ENCODE data around the gene KRTAP6-1.

KRTAP6-1 gene

GRCh38 chr21:30638686-30639085, 25.0 kb upstream of the KRTAP6-1 start:
- no peak overlapping the region for H4K91ac ChIP-seq (ENCODE audit: low read depth, low read length, poor library complexity)
- H2AFZ ChIP-seq (ENCODE audit: low read length) = no peak overlapping the region
- no peak overlapping the region for H3K9ac ChIP-seq (ENCODE audit: low read depth, low read length, poor library complexity)
- H2AK5ac ChIP-seq (ENCODE audit: low read depth, low read length) = no peak overlapping the region
- no peak for DNase-seq (ENCODE audit: low spot score)
- H3K4me1 ChIP-seq (ENCODE audit: control insufficient read depth in 2 of 2, insufficient read depth in 1 of 2, low read depth in 1 of 2, low read length in 2 of 2) = no peaks in the 10 kb centered on the region
- no peak overlapping the region for H2BK15ac ChIP-seq (ENCODE audit: low read length)
- no peak overlapping the region for H2BK120ac ChIP-seq (ENCODE audit: low read depth, low read length)
- H3K14ac ChIP-seq (ENCODE audit: low read length) = no peak overlapping the region
- no CpG with 5 or more reads among the region's 3 CpGs for WGBS, 2 donors (ENCODE audit: extremely low coverage in 2 of 2, insufficient read length in 2 of 2, insufficient replicate concordance in 1 of 2)
- H3K18ac ChIP-seq (ENCODE audit: low read length) = no peak overlapping the region
- no peak overlapping the region for H3K27ac ChIP-seq (replicated peaks; ENCODE audit: low read length)
- no peaks in the 10 kb centered on the region for H3K27me3 ChIP-seq (ENCODE audit: control insufficient read depth in 3 of 3, insufficient read depth in 3 of 3, low read depth in 1 of 3, low read length in 3 of 3)
- H3K23ac ChIP-seq (ENCODE audit: low read depth, low read length, poor library complexity) = no peak overlapping the region
- H3K9me3 ChIP-seq (replicated peaks in 1 of 2; ENCODE audit: control insufficient read depth in 2 of 2, insufficient read depth in 1 of 2, low read depth in 1 of 2, low read length in 2 of 2) = no peaks in the 10 kb centered on the region
- H2BK5ac ChIP-seq (ENCODE audit: low read length) = no peak overlapping the region
- no peaks in the 10 kb centered on the region for H3K36me3 ChIP-seq (replicated peaks in 1 of 2; ENCODE audit: control insufficient read depth in 2 of 2, insufficient read depth in 2 of 2, low read length in 2 of 2)
- no peak overlapping the region for H2BK12ac ChIP-seq (ENCODE audit: low read length)
- H3K79me1 ChIP-seq (ENCODE audit: low read depth, low read length) = no peaks in the 10 kb centered on the region
- no peak overlapping the region for H3K4me3 ChIP-seq (ENCODE audit: low read length in 2 of 2)
- no peak overlapping the region for H3K4me2 ChIP-seq (ENCODE audit: insufficient read depth, low read length, poor library complexity, severe bottlenecking)
- no peak overlapping the region for H3K4ac ChIP-seq (ENCODE audit: low read length)
- H4K8ac ChIP-seq (ENCODE audit: low read depth, low read length) = no peak overlapping the region

GRCh38 chr21:30634906-30635305, 21.2 kb upstream of the KRTAP6-1 start, which contains the start of gene KRTAP20-2:
Gene KRTAP20-2, plus strand, starts transcription at chr21:30635206. Its CDS starts 58 bp downstream, at chr21:30635264.
- no peak within 1 kb of the TSS for H3K18ac ChIP-seq (ENCODE audit: low read length)
- H4K91ac ChIP-seq (ENCODE audit: low read depth, low read length, poor library complexity) = no peak within 1 kb of the TSS
- H2BK12ac ChIP-seq (ENCODE audit: low read length) = no peak within 1 kb of the TSS
- WGBS, 2 donors (ENCODE audit: extremely low coverage in 2 of 2, insufficient read length in 2 of 2, insufficient replicate concordance in 1 of 2) = no CpG with 5 or more reads among the region's 1 CpG
- H3K23ac ChIP-seq (ENCODE audit: low read depth, low read length, poor library complexity) = no peak within 1 kb of the TSS
- H3K9me3 ChIP-seq (replicated peaks in 1 of 2; ENCODE audit: control insufficient read depth in 2 of 2, insufficient read depth in 1 of 2, low read depth in 1 of 2, low read length in 2 of 2) = no peaks in the 10 kb centered on the region
- H3K4me3 ChIP-seq (ENCODE audit: low read length in 2 of 2) = no peak within 1 kb of the TSS
- H3K79me1 ChIP-seq (ENCODE audit: low read depth, low read length) = no peaks in the 10 kb centered on the region
- no peak within 1 kb of the TSS for H3K4me2 ChIP-seq (ENCODE audit: insufficient read depth, low read length, poor library complexity, severe bottlenecking)
- H2AK5ac ChIP-seq (ENCODE audit: low read depth, low read length) = no peak within 1 kb of the TSS
- no peak within 1 kb of the TSS for H2BK120ac ChIP-seq (ENCODE audit: low read depth, low read length)
- no peak for DNase-seq (ENCODE audit: low spot score)
- H3K14ac ChIP-seq (ENCODE audit: low read length) = no peak within 1 kb of the TSS
- no peak within 1 kb of the TSS for H2AFZ ChIP-seq (ENCODE audit: low read length)
- no peaks in the 10 kb centered on the region for H3K27me3 ChIP-seq (ENCODE audit: control insufficient read depth in 3 of 3, insufficient read depth in 3 of 3, low read depth in 1 of 3, low read length in 3 of 3)
- H2BK15ac ChIP-seq (ENCODE audit: low read length) = no peak within 1 kb of the TSS
- no peaks in the 10 kb centered on the region for H3K4me1 ChIP-seq (ENCODE audit: control insufficient read depth in 2 of 2, insufficient read depth in 1 of 2, low read depth in 1 of 2, low read length in 2 of 2)
- H3K9ac ChIP-seq (ENCODE audit: low read depth, low read length, poor library complexity) = no peak within 1 kb of the TSS
- no peak within 1 kb of the TSS for H4K8ac ChIP-seq (ENCODE audit: low read depth, low read length)
- no peaks in the 10 kb centered on the region for H3K36me3 ChIP-seq (replicated peaks in 1 of 2; ENCODE audit: control insufficient read depth in 2 of 2, insufficient read depth in 2 of 2, low read length in 2 of 2)
- no peak within 1 kb of the TSS for H3K27ac ChIP-seq (replicated peaks; ENCODE audit: low read length)
- no peak within 1 kb of the TSS for H3K4ac ChIP-seq (ENCODE audit: low read length)
- no peak within 1 kb of the TSS for H2BK5ac ChIP-seq (ENCODE audit: low read length)

GRCh38 chr21:30629200-30629599, 15.5 kb upstream of the KRTAP6-1 start:
- H3K4me1 ChIP-seq (ENCODE audit: control insufficient read depth in 2 of 2, insufficient read depth in 1 of 2, low read depth in 1 of 2, low read length in 2 of 2) = no peaks in the 10 kb centered on the region
- no peak overlapping the region for H3K27ac ChIP-seq (replicated peaks; ENCODE audit: low read length)
- H3K18ac ChIP-seq (ENCODE audit: low read length) = no peak overlapping the region
- H3K9me3 ChIP-seq (replicated peaks in 1 of 2; ENCODE audit: control insufficient read depth in 2 of 2, insufficient read depth in 1 of 2, low read depth in 1 of 2, low read length in 2 of 2) = peaks cover 0 to 2% of the 10 kb centered on the region in 2 donors
- no peak overlapping the region for H3K4me3 ChIP-seq (ENCODE audit: low read length in 2 of 2)
- no peaks in the 10 kb centered on the region for H3K27me3 ChIP-seq (ENCODE audit: control insufficient read depth in 3 of 3, insufficient read depth in 3 of 3, low read depth in 1 of 3, low read length in 3 of 3)
- no peaks in the 10 kb centered on the region for H3K79me1 ChIP-seq (ENCODE audit: low read depth, low read length)
- H2BK5ac ChIP-seq (ENCODE audit: low read length) = no peak overlapping the region
- H2AK5ac ChIP-seq (ENCODE audit: low read depth, low read length) = no peak overlapping the region
- no peak overlapping the region for H2BK15ac ChIP-seq (ENCODE audit: low read length)
- no peak overlapping the region for H4K8ac ChIP-seq (ENCODE audit: low read depth, low read length)
- H3K4me2 ChIP-seq (ENCODE audit: insufficient read depth, low read length, poor library complexity, severe bottlenecking) = no peak overlapping the region
- no peak overlapping the region for H3K9ac ChIP-seq (ENCODE audit: low read depth, low read length, poor library complexity)
- no peak for DNase-seq (ENCODE audit: low spot score)
- no peaks in the 10 kb centered on the region for H3K36me3 ChIP-seq (replicated peaks in 1 of 2; ENCODE audit: control insufficient read depth in 2 of 2, insufficient read depth in 2 of 2, low read length in 2 of 2)
- H2BK120ac ChIP-seq (ENCODE audit: low read depth, low read length) = no peak overlapping the region
- no CpG with 5 or more reads among the region's 1 CpG for WGBS, 2 donors (ENCODE audit: extremely low coverage in 2 of 2, insufficient read length in 2 of 2, insufficient replicate concordance in 1 of 2)
- no peak overlapping the region for H3K14ac ChIP-seq (ENCODE audit: low read length)
- H2AFZ ChIP-seq (ENCODE audit: low read length) = no peak overlapping the region
- H2BK12ac ChIP-seq (ENCODE audit: low read length) = no peak overlapping the region
- H3K4ac ChIP-seq (ENCODE audit: low read length) = no peak overlapping the region
- H4K91ac ChIP-seq (ENCODE audit: low read depth, low read length, poor library complexity) = no peak overlapping the region
- no peak overlapping the region for H3K23ac ChIP-seq (ENCODE audit: low read depth, low read length, poor library complexity)

GRCh38 chr21:30628109-30628508, 14.4 kb upstream of the KRTAP6-1 start:
- no peaks in the 10 kb centered on the region for H3K4me1 ChIP-seq (ENCODE audit: control insufficient read depth in 2 of 2, insufficient read depth in 1 of 2, low read depth in 1 of 2, low read length in 2 of 2)
- H3K9ac ChIP-seq (ENCODE audit: low read depth, low read length, poor library complexity) = no peak overlapping the region
- no peak overlapping the region for H2BK12ac ChIP-seq (ENCODE audit: low read length)
- H2AK5ac ChIP-seq (ENCODE audit: low read depth, low read length) = no peak overlapping the region
- H3K9me3 ChIP-seq (replicated peaks in 1 of 2; ENCODE audit: control insufficient read depth in 2 of 2, insufficient read depth in 1 of 2, low read depth in 1 of 2, low read length in 2 of 2) = peaks cover 0 to 2% of the 10 kb centered on the region in 2 donors
- H3K79me1 ChIP-seq (ENCODE audit: low read depth, low read length) = no peaks in the 10 kb centered on the region
- H2BK15ac ChIP-seq (ENCODE audit: low read length) = no peak overlapping the region
- no peak overlapping the region for H4K91ac ChIP-seq (ENCODE audit: low read depth, low read length, poor library complexity)
- H3K23ac ChIP-seq (ENCODE audit: low read depth, low read length, poor library complexity) = no peak overlapping the region
- H2BK120ac ChIP-seq (ENCODE audit: low read depth, low read length) = no peak overlapping the region
- H4K8ac ChIP-seq (ENCODE audit: low read depth, low read length) = no peak overlapping the region
- no peak overlapping the region for H3K18ac ChIP-seq (ENCODE audit: low read length)
- no peak overlapping the region for H3K27ac ChIP-seq (replicated peaks; ENCODE audit: low read length)
- H3K27me3 ChIP-seq (ENCODE audit: control insufficient read depth in 3 of 3, insufficient read depth in 3 of 3, low read depth in 1 of 3, low read length in 3 of 3) = no peaks in the 10 kb centered on the region
- H3K4me2 ChIP-seq (ENCODE audit: insufficient read depth, low read length, poor library complexity, severe bottlenecking) = no peak overlapping the region
- H3K4me3 ChIP-seq (ENCODE audit: low read length in 2 of 2) = no peak overlapping the region
- no peak overlapping the region for H2AFZ ChIP-seq (ENCODE audit: low read length)
- no peak overlapping the region for H3K14ac ChIP-seq (ENCODE audit: low read length)
- no peak for DNase-seq (ENCODE audit: low spot score)
- no CpG with 5 or more reads among the region's 4 CpGs for WGBS, 2 donors (ENCODE audit: extremely low coverage in 2 of 2, insufficient read length in 2 of 2, insufficient replicate concordance in 1 of 2)
- no peak overlapping the region for H2BK5ac ChIP-seq (ENCODE audit: low read length)
- no peaks in the 10 kb centered on the region for H3K36me3 ChIP-seq (replicated peaks in 1 of 2; ENCODE audit: control insufficient read depth in 2 of 2, insufficient read depth in 2 of 2, low read length in 2 of 2)
- H3K4ac ChIP-seq (ENCODE audit: low read length) = no peak overlapping the region
